OCI-LY1 (cell line): ENCODE results near the gene C5orf46.

Source experiments
- EZH2 ChIP-seq: fragments of 200-600 bp; sonication (generic), shearing (Covaris generic); IDR thresholded peaks from 2 replicates; pipeline ENCODE4 v1.8.0; 2017; ENCODE audit warnings: borderline replicate concordance, mixed run types, mild to moderate bottlenecking, antibody characterized with exemption, low read length, moderate library complexity, mixed read lengths
- TF ChIP-seq, protein P1 (sequence below): fragments of 200-600 bp; sonication (generic), shearing (Covaris generic); IDR thresholded peaks from 2 replicates; pipeline ENCODE4 v1.5.1; 2017; ENCODE audit warnings: mild to moderate bottlenecking, antibody characterized with exemption, low read length, moderate library complexity, mixed read lengths

DNA sequence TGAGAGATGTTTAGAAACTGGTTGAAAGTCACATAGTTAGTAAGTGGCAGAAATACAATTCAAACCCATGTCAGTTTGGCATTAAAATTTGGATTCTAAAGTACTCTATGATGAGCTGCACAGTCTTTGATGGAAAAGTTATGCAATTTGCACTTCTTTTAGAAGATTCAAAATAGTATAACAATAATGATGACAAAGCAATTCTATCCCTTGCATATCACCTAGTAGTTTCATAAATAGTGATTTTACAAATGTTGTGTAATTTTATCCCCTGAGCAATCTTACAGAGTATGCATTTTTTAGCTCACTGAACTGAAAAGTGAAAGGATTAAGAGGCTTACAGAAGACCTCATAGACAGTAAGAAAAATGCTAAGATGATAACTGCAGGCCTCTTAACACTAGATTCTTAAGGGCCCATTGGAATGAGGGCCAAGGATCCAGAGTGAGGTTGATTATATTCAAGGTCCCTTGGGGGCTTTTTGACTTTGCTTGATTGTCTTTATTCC lies 3.7 kb downstream of the C5orf46 start:
- no peak for TF ChIP-seq EZH2
- TF ChIP-seq, protein P1, sequence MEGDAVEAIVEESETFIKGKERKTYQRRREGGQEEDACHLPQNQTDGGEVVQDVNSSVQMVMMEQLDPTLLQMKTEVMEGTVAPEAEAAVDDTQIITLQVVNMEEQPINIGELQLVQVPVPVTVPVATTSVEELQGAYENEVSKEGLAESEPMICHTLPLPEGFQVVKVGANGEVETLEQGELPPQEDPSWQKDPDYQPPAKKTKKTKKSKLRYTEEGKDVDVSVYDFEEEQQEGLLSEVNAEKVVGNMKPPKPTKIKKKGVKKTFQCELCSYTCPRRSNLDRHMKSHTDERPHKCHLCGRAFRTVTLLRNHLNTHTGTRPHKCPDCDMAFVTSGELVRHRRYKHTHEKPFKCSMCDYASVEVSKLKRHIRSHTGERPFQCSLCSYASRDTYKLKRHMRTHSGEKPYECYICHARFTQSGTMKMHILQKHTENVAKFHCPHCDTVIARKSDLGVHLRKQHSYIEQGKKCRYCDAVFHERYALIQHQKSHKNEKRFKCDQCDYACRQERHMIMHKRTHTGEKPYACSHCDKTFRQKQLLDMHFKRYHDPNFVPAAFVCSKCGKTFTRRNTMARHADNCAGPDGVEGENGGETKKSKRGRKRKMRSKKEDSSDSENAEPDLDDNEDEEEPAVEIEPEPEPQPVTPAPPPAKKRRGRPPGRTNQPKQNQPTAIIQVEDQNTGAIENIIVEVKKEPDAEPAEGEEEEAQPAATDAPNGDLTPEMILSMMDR, result no peak
